HCT116 (cell line): ENCODE measurements around the gene RNASEH2A. TPM values are rescaled to one million over a fixed set of nuclear protein-coding genes. Genes with fewer than 3 reads are reported as not detected.

Experiments
- ATAC-seq: fragments of 200-7000 bp; cut with Tn5 transposase; 2 replicates; pipeline ENCODE4 v1.9.1; 2020; ENCODE audit warnings: mild to moderate bottlenecking, moderate library complexity
- BruUV-seq: library from RNA; stranded (reverse); fragments of 400-500 nt; replicated peaks from 2 replicates; lab custom pipeline; 2021; lab: Mats Ljungman, UMichigan
- CTCF ChIA-PET: fragments of 300-600 bp; sonication (Branson Sonifier 250); formaldehyde crosslinking; loops from one replicate; lab custom pipeline; 2021; ENCODE audit warnings: antibody characterized with exemption; lab: Charles Lee
- POLR2A ChIA-PET: fragments of 300-600, 350-600 bp; sonication (Branson Sonifier 250); formaldehyde crosslinking; loops from one replicate; lab custom pipeline; 2021; ENCODE audit warnings: antibody characterized with exemption; lab: Charles Lee
- RAD21 ChIA-PET, 2 experiments: fragments of 300-600 bp; sonication (Branson Sonifier 250); formaldehyde crosslinking; loops; one replicate each; lab custom pipeline; 2023; ENCODE audit warnings: low total read pairs in 2 of 2; ENCODE audit not compliant: uncharacterized antibody in 2 of 2, unreplicated experiment in 2 of 2, low non-redundant PET in 1 of 2; lab: Charles Lee
- DNase-seq: peaks from one replicate; pipeline ENCODE4 v3.0.0-alpha.2; 2010; ENCODE audit warnings: low read depth, low spot score
- H2AFZ ChIP-seq: fragments of 200-600 bp; shearing (Covaris generic), sonication (generic); 2 replicates; pipeline ENCODE4 v1.6.1; 2017; ENCODE audit warnings: low read depth, mixed run types, mixed read lengths, antibody characterized with exemption, low read length; ENCODE audit not compliant: poor library complexity, severe bottlenecking
- H3K27ac ChIP-seq: 2 replicates; pipeline ENCODE4 v1.5.1; 2012; ENCODE audit warnings: low read depth, low read length
- H3K27me3 ChIP-seq: fragments of 200-600 bp; sonication (generic); 2 replicates; pipeline ENCODE4 v1.6.1; 2016; ENCODE audit warnings: mixed run types, low read length, mixed read lengths; ENCODE audit not compliant: insufficient read depth
- H3K36me3 ChIP-seq, 2 experiments: fragments of 200-500 bp in 1 of 2; fragments of 200-600 bp in 1 of 2; sonication (Bioruptor generic) in 1 of 2; sonication (generic) in 1 of 2; 2 replicates each; pipeline versions ENCODE4 v1.5.1 to v1.6.1; 2014 to 2016; ENCODE audit warnings: low read length in 2 of 2, inconsistent platforms in 1 of 2, mixed read lengths in 1 of 2, mixed run types in 1 of 2; ENCODE audit not compliant: insufficient read depth in 2 of 2, control insufficient read depth in 1 of 2
- H3K4me1 ChIP-seq, 2 experiments: fragments of 200-600 bp in 1 of 2; sonication (generic) in 1 of 2; 2 replicates each; pipeline versions ENCODE4 v1.5.1 to v1.6.1; 2012 to 2017; ENCODE audit warnings: low read length in 2 of 2, inconsistent platforms in 1 of 2, mild to moderate bottlenecking in 1 of 2, mixed read lengths in 1 of 2, mixed run types in 1 of 2, moderate library complexity in 1 of 2; ENCODE audit not compliant: insufficient read depth in 2 of 2, control insufficient read depth in 1 of 2
- H3K4me2 ChIP-seq: fragments of 200-600 bp; sonication (generic); 2 replicates; pipeline ENCODE4 v1.6.1; 2017; ENCODE audit warnings: mixed run types, low read length, mixed read lengths
- H3K4me3 ChIP-seq, 2 experiments: fragments of 200-600 bp in 1 of 2; sonication (generic) in 1 of 2; replicated peaks in 1 of 2; 2 replicates each; pipeline ENCODE4 v1.5.1; 2011 to 2016; ENCODE audit warnings: low read length in 2 of 2, control low read depth in 1 of 2, low read depth in 1 of 2, mild to moderate bottlenecking in 1 of 2, mixed read lengths in 1 of 2, mixed run types in 1 of 2
- H3K79me2 ChIP-seq: fragments of 200-600 bp; sonication (generic); 2 replicates; pipeline ENCODE4 v1.6.1; 2017; ENCODE audit warnings: mild to moderate bottlenecking, mixed run types, low read length, moderate library complexity, mixed read lengths; ENCODE audit not compliant: insufficient read depth
- H3K9ac ChIP-seq: fragments of 200-600 bp; sonication (generic); 2 replicates; pipeline ENCODE4 v1.6.1; 2016; ENCODE audit warnings: low read length, mixed read lengths
- H3K9me2 ChIP-seq: fragments of 200-600 bp; sonication (generic), shearing (Covaris generic); 2 replicates; pipeline ENCODE4 v1.6.1; 2017; ENCODE audit warnings: mixed run types, mild to moderate bottlenecking, moderate library complexity; ENCODE audit not compliant: insufficient read depth
- H3K9me3 ChIP-seq, 2 experiments: fragments of 200-500 bp in 1 of 2; fragments of 200-600 bp in 1 of 2; sonication (Bioruptor generic) in 1 of 2; sonication (generic) in 1 of 2; 2 replicates each; pipeline ENCODE4 v1.6.1; 2014 to 2017; ENCODE audit warnings: low read length in 2 of 2, mixed read lengths in 2 of 2, inconsistent platforms in 1 of 2, low read depth in 1 of 2, mild to moderate bottlenecking in 1 of 2, mixed run types in 1 of 2, moderate library complexity in 1 of 2; ENCODE audit not compliant: control insufficient read depth in 1 of 2, insufficient read depth in 1 of 2
- H4K20me1 ChIP-seq: fragments of 200-600 bp; sonication (generic), shearing (Covaris generic); 2 replicates; pipeline ENCODE4 v1.6.1; 2017; ENCODE audit warnings: mixed run types, mild to moderate bottlenecking, moderate library complexity; ENCODE audit not compliant: insufficient read depth
- CBX3 ChIP-seq: IDR thresholded peaks from 2 replicates; pipeline ENCODE4 v1.6.1; 2012; ENCODE audit warnings: low read depth
- CEBPB ChIP-seq: IDR thresholded peaks from 2 replicates; pipeline ENCODE4 v1.6.1; 2012; ENCODE audit warnings: low read depth
- EGR1 ChIP-seq: IDR thresholded peaks from 2 replicates; pipeline ENCODE4 v1.6.1; 2012; ENCODE audit warnings: low read depth
- ELF1 ChIP-seq: IDR thresholded peaks from 2 replicates; pipeline ENCODE4 v1.6.1; 2012; ENCODE audit warnings: low read depth, borderline replicate concordance
- EZH2 ChIP-seq: fragments of 200-600 bp; sonication (generic); IDR thresholded peaks from 2 replicates; pipeline ENCODE4 v1.6.1; 2017; ENCODE audit warnings: antibody characterized with exemption, mixed run types
- EZH2phosphoT487 ChIP-seq: fragments of 200-600 bp; IDR thresholded peaks from 2 replicates; pipeline ENCODE4 v1.6.1; 2018; ENCODE audit warnings: antibody characterized with exemption, borderline replicate concordance
- FOSL1 ChIP-seq: IDR thresholded peaks from 2 replicates; pipeline ENCODE4 v1.6.1; 2012; ENCODE audit warnings: low read depth
- POLR2A ChIP-seq: IDR thresholded peaks from 2 replicates; pipeline ENCODE4 v1.7.0; 2011; ENCODE audit warnings: borderline replicate concordance; ENCODE audit not compliant: insufficient read depth, insufficient read length; ENCODE audit errors: extremely low read depth
- POLR2AphosphoS5 ChIP-seq: IDR thresholded peaks from 2 replicates; pipeline ENCODE4 v1.6.1; 2011; ENCODE audit warnings: mild to moderate bottlenecking, low read depth, low read length, moderate library complexity
- TCF7L2 ChIP-seq: IDR thresholded peaks from 2 replicates; pipeline ENCODE4 v1.7.0; 2011; ENCODE audit warnings: borderline replicate concordance, inconsistent platforms; ENCODE audit not compliant: insufficient read depth, insufficient read length; ENCODE audit errors: extremely low read depth
- YY1 ChIP-seq: IDR thresholded peaks from 2 replicates; pipeline ENCODE4 v1.6.1; 2011; ENCODE audit warnings: low read length, low read depth, moderate library complexity, mild to moderate bottlenecking; ENCODE audit not compliant: insufficient replicate concordance; ENCODE audit errors: extremely low read depth
- ZBTB33 ChIP-seq: IDR thresholded peaks from 2 replicates; pipeline ENCODE4 v1.6.1; 2011; ENCODE audit warnings: mild to moderate bottlenecking, low read length, moderate library complexity; ENCODE audit not compliant: insufficient replicate concordance; ENCODE audit errors: extremely low read depth
- ZFX ChIP-seq: fragments of 450-650 bp; IDR thresholded peaks from 2 replicates; pipeline ENCODE4 v1.6.1; 2017
- ZNF274 ChIP-seq: fragments of 200-500 bp; sonication (Bioruptor generic); IDR thresholded peaks from 2 replicates; pipeline ENCODE4 v1.6.1; 2014; ENCODE audit warnings: mild to moderate bottlenecking, low read depth, low read length, inconsistent platforms
- intact Hi-C: fragments of 100-400 bp; cut with micrococcal nuclease; formaldehyde crosslinking; loops from 2 replicates; pipeline ENCODE4 v1.10.0; 2022
- total RNA-seq: library from RNA; stranded (reverse); gene quantifications from one replicate; pipeline ENCODE4 v1.2.1, GENCODE V29; 2021; ENCODE audit not compliant: unreplicated experiment

RNASEH2A gene
- total RNA-seq, 1 experiment from 2014 or later, result 54.5 TPM

- Histone ChIP-seq H3K36me3 (no peaks in the 10 kb centered on the region; a peak in 2 of 4 replicates), H3K9me2 (no peaks in the 10 kb centered on the region), H3K79me2 (peaks cover 19% of the 10 kb centered on the region), H3K27me3 (no peaks in the 10 kb centered on the region), H3K4me2 (peak overlapping the region; percentile 99), H3K9ac (peak overlapping the region; percentile 93), H3K4me1 (peaks cover 41 to 76% of the 10 kb centered on the region in 2 experiments), H4K20me1 (no peaks in the 10 kb centered on the region), H3K4me3 (peak overlapping the region; percentile 77 to 84), H2AFZ (no peak overlapping the region), H3K9me3 (no peaks in the 10 kb centered on the region), H3K27ac (peak overlapping the region; percentile 96)
- DNase-seq (peak; percentile 91), ATAC-seq (peak; percentile 56)
- RAD21 ChIA-PET, result interaction anchor here (0.7 to 1.2 kb wide), 3 partner anchors 18 to 27 kb away, joined by 3 to 4 read pairs (median 3); partner anchors contain the start of gene HOOK2 (in 1 of the 2)
- CTCF ChIA-PET, result interaction anchor here (1.2 to 7.4 kb wide), 9 partner anchors 11 to 60 kb away, joined by 3 to 123 read pairs (median 35); partner anchors contain the start of gene HOOK2
- no TSS peak for BruUV-seq
- POLR2A ChIA-PET, result interaction anchor here (0.6 to 6.7 kb wide), 15 partner anchors 9 to 1856 kb away, joined by 3 to 172 read pairs (median 5); partner anchors contain the start of genes DHPS, HOOK2, PRDX2 and RNASEH2A
- intact Hi-C loops, result loop anchor here (2.0 kb wide), 1 partner anchor 15 kb away; no protein-coding TSS in a partner anchor
- TF ChIP-seq EZH2phosphoT487, result no peak
- peak; percentile 94 for TF ChIP-seq POLR2AphosphoS5
- TF ChIP-seq ZBTB33, result peak; percentile 76
- no peak for TF ChIP-seq EGR1
- TF ChIP-seq YY1, result peak; percentile 36
- no peak for TF ChIP-seq EZH2
- no peak for TF ChIP-seq CEBPB
- TF ChIP-seq TCF7L2, result peak; percentile 40
- TF ChIP-seq CBX3, result no peak
- TF ChIP-seq ZNF274, result no peak
- TF ChIP-seq ZFX, result peak; percentile 80
- TF ChIP-seq FOSL1, result no peak
- no peak for TF ChIP-seq ELF1
- TF ChIP-seq POLR2A, result peak; percentile 94
Measured at GRCh38 chr19:12793290-12794195, 12.8 kb upstream of the RNASEH2A start.
